OCI-LY3 (cell line): ENCODE results near the gene ZNF641.

ENCODE experiments used
- CTCF ChIP-seq: fragments of 200-600, 300-600 bp; sonication (generic); IDR thresholded peaks from 2 replicates; pipeline ENCODE4 v1.5.1; 2014; ENCODE audit warnings: antibody characterized with exemption, low read length, low read depth
- EZH2phosphoT487 ChIP-seq: fragments of 200-600 bp; shearing (Covaris generic); IDR thresholded peaks from 2 replicates; pipeline ENCODE4 v1.6.1; 2018; ENCODE audit warnings: antibody characterized with exemption, mixed run types, low read depth

DNA sequence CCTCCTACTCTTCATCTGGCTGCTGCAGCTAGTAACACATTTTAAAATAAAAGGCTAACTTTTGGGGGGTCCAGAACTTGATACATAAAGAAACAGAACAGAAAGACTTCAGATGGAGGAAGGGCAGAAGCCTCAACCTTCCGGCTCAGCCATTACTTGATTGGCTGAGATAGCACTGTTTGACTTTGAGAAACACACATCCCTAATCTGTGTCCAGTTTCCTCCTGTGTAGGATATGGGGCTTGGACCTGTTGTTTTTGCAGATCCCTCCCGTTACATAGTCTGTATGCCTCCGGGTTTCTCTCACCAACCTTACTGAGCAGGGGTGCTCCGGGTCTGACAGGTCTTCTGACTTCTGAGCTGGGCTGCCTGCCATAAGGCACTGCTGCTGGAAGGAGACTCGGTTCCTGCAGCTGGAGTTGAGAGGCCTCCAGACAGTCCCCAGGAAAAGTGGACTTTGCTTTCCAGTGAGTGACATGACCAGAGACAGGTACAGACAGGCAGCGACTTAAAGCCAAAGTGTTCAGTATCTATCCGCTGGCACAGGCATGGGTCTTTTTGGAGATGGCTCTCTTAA lies 8.3 kb upstream of the ZNF641 start:
- TF ChIP-seq EZH2phosphoT487 (no peak), CTCF (no peak)
